GM21423 (cell line): ENCODE data around the gene TMEM39B.
"Not testable (repeated sequence)": the region's sequence is repeated elsewhere in the genome, so short reads cannot be mapped to it uniquely, and the experiment has no call there.

ENCODE experiments used
- ATAC-seq: cut with Tn5 transposase; IDR thresholded peaks from one replicate; pipeline ENCODE4 v1.9.1; 2021; ENCODE audit warnings: mild to moderate bottlenecking, moderate library complexity; ENCODE audit not compliant: unreplicated experiment

TMEM39B gene

GRCh38 chr1:32068957-32069588 is 3.7 kb upstream of the TMEM39B start:
- ATAC-seq: no peak

GRCh38 chr1:32071758-32072621 is 749 bp upstream of the TMEM39B start:
- no peak for ATAC-seq

- no peak for ATAC-seq
Observed at GRCh38 chr1:32073299-32074229, 825 bp downstream of the TMEM39B start.

- no peak for ATAC-seq
Observed at GRCh38 chr1:32074841-32075240, 2.1 kb downstream of the TMEM39B start.

GRCh38 chr1:32077451-32077850 is 4.7 kb downstream of the TMEM39B start:
- ATAC-seq: no peak

- ATAC-seq: no peak
Observed at GRCh38 chr1:32082022-32082421, 9.3 kb downstream of the TMEM39B start.

GRCh38 chr1:32086381-32086780 is 13.6 kb downstream of the TMEM39B start:
- not testable (repeated sequence) for ATAC-seq

- ATAC-seq: no peak
Observed at GRCh38 chr1:32091176-32091575, 18.4 kb downstream of the TMEM39B start.

- ATAC-seq: no peak
Observed at GRCh38 chr1:32091591-32091990, 18.9 kb downstream of the TMEM39B start.

- no peak for ATAC-seq
Observed at GRCh38 chr1:32094746-32095521, 22.2 kb downstream of the TMEM39B start.

GRCh38 chr1:32099426-32099825 is 26.7 kb downstream of the TMEM39B start:
- ATAC-seq: no peak

GRCh38 chr1:32100359-32100758 is 27.6 kb downstream of the TMEM39B start:
- ATAC-seq: no peak

- ATAC-seq: no peak
Observed at GRCh38 chr1:32100807-32101708, 28.3 kb downstream of the TMEM39B start.

GRCh38 chr1:32104127-32104526 is 31.4 kb downstream of the TMEM39B start:
- ATAC-seq: no peak

GRCh38 chr1:32105338-32105737 is 32.6 kb downstream of the TMEM39B start:
- ATAC-seq: no peak

GRCh38 chr1:32106663-32107275 is 34.0 kb downstream of the TMEM39B start:
- no peak for ATAC-seq

GRCh38 chr1:32107742-32108661 is 35.3 kb downstream of the TMEM39B start, which contains the start of gene KPNA6:
Gene KPNA6 (plus strand): TSS chr1:32108056. CDS start chr1:32108131, 75 bp downstream.
- peak; percentile 74 for ATAC-seq
